ENCODE results near the gene KCND3. TPM values are rescaled to one million over a fixed set of nuclear protein-coding genes. Genes with fewer than 3 reads are reported as not detected.
"Not testable (repeated sequence)": the region's sequence is repeated elsewhere in the genome, so short reads cannot be mapped to it uniquely, and the experiment has no call there.

The KCND3 gene
- polyA plus RNA-seq, 1 donor, result 2.5 TPM

GRCh38 chr1:111750856-111751255 is 238.6 kb downstream of the KCND3 start:
- H3K9me3 ChIP-seq (ENCODE audit: control insufficient read depth, low read depth, low read length), result no peaks in the 10 kb centered on the region
- H3K36me3 ChIP-seq (ENCODE audit: control insufficient read depth, insufficient read depth, low read length), result no peaks in the 10 kb centered on the region
- H3K4me3 ChIP-seq (ENCODE audit: low read length), result no peak overlapping the region
- no peaks in the 10 kb centered on the region for H3K27me3 ChIP-seq (ENCODE audit: control insufficient read depth, insufficient read depth, low read length)
- peaks cover 5% of the 10 kb centered on the region for H3K4me1 ChIP-seq (ENCODE audit: control insufficient read depth, insufficient read depth, low read length)
- WGBS (ENCODE audit: insufficient coverage, low lambda C conversion rate), result no CpG with 5 or more reads among the region's 2 CpGs
- DNase-seq, result no peak
- H3K27ac ChIP-seq (ENCODE audit: low read length), result no peak overlapping the region

- DNase-seq, result no peak
- H3K9me3 ChIP-seq (ENCODE audit: control insufficient read depth, low read depth, low read length), result no peaks in the 10 kb centered on the region
- peaks cover 3% of the 10 kb centered on the region for H3K4me1 ChIP-seq (ENCODE audit: control insufficient read depth, insufficient read depth, low read length)
- WGBS (ENCODE audit: insufficient coverage, low lambda C conversion rate), result 83% methylated on average over 1 of the region's 3 CpGs
- no peaks in the 10 kb centered on the region for H3K36me3 ChIP-seq (ENCODE audit: control insufficient read depth, insufficient read depth, low read length)
- no peaks in the 10 kb centered on the region for H3K27me3 ChIP-seq (ENCODE audit: control insufficient read depth, insufficient read depth, low read length)
- H3K4me3 ChIP-seq (ENCODE audit: low read length), result no peak overlapping the region
- H3K27ac ChIP-seq (ENCODE audit: low read length), result no peak overlapping the region
Measured at GRCh38 chr1:111749628-111750027, 239.8 kb downstream of the KCND3 start.

GRCh38 chr1:111747947-111748346 is 241.5 kb downstream of the KCND3 start:
- Histone ChIP-seq H3K4me1 (ENCODE audit: control insufficient read depth, insufficient read depth, low read length) (no peaks in the 10 kb centered on the region), H3K27me3 (ENCODE audit: control insufficient read depth, insufficient read depth, low read length) (peaks cover 12% of the 10 kb centered on the region), H3K27ac (ENCODE audit: low read length) (no peak overlapping the region), H3K36me3 (ENCODE audit: control insufficient read depth, insufficient read depth, low read length) (no peaks in the 10 kb centered on the region), H3K4me3 (ENCODE audit: low read length) (no peak overlapping the region), H3K9me3 (ENCODE audit: control insufficient read depth, low read depth, low read length) (no peaks in the 10 kb centered on the region)
- WGBS (ENCODE audit: insufficient coverage, low lambda C conversion rate), result no CpG with 5 or more reads among the region's 4 CpGs
- no peak for DNase-seq

GRCh38 chr1:111747282-111747734 is 242.2 kb downstream of the KCND3 start:
- WGBS (ENCODE audit: insufficient coverage, low lambda C conversion rate), result no CpG with 5 or more reads among the region's 3 CpGs
- Histone ChIP-seq H3K4me3 (ENCODE audit: low read length) (no peak overlapping the region), H3K4me1 (ENCODE audit: control insufficient read depth, insufficient read depth, low read length) (no peaks in the 10 kb centered on the region), H3K9me3 (ENCODE audit: control insufficient read depth, low read depth, low read length) (no peaks in the 10 kb centered on the region), H3K36me3 (ENCODE audit: control insufficient read depth, insufficient read depth, low read length) (no peaks in the 10 kb centered on the region), H3K27me3 (ENCODE audit: control insufficient read depth, insufficient read depth, low read length) (peaks cover 18% of the 10 kb centered on the region), H3K27ac (ENCODE audit: low read length) (no peak overlapping the region)
- peak; percentile 45 to 67 for DNase-seq

GRCh38 chr1:111746614-111746999 is 242.9 kb downstream of the KCND3 start:
- no peaks in the 10 kb centered on the region for H3K36me3 ChIP-seq (ENCODE audit: control insufficient read depth, insufficient read depth, low read length)
- H3K4me1 ChIP-seq (ENCODE audit: control insufficient read depth, insufficient read depth, low read length), result no peaks in the 10 kb centered on the region
- peaks cover 25% of the 10 kb centered on the region for H3K27me3 ChIP-seq (ENCODE audit: control insufficient read depth, insufficient read depth, low read length)
- H3K9me3 ChIP-seq (ENCODE audit: control insufficient read depth, low read depth, low read length), result no peaks in the 10 kb centered on the region
- H3K4me3 ChIP-seq (ENCODE audit: low read length), result no peak overlapping the region
- DNase-seq, result no peak
- H3K27ac ChIP-seq (ENCODE audit: low read length), result no peak overlapping the region
- WGBS (ENCODE audit: insufficient coverage, low lambda C conversion rate), result no CpG with 5 or more reads among the region's 2 CpGs

- H3K36me3 ChIP-seq (ENCODE audit: control insufficient read depth, insufficient read depth, low read length), result no peaks in the 10 kb centered on the region
- H3K9me3 ChIP-seq (ENCODE audit: control insufficient read depth, low read depth, low read length), result no peaks in the 10 kb centered on the region
- H3K27me3 ChIP-seq (ENCODE audit: control insufficient read depth, insufficient read depth, low read length), result peaks cover 31% of the 10 kb centered on the region
- no peak overlapping the region for H3K4me3 ChIP-seq (ENCODE audit: low read length)
- no peak for DNase-seq
- no peaks in the 10 kb centered on the region for H3K4me1 ChIP-seq (ENCODE audit: control insufficient read depth, insufficient read depth, low read length)
- WGBS (ENCODE audit: insufficient coverage, low lambda C conversion rate), result no CpG with 5 or more reads among the region's 9 CpGs
- no peak overlapping the region for H3K27ac ChIP-seq (ENCODE audit: low read length)
Measured at GRCh38 chr1:111745675-111746613, 243.5 kb downstream of the KCND3 start.

GRCh38 chr1:111743679-111744101 is 245.8 kb downstream of the KCND3 start:
- WGBS (ENCODE audit: insufficient coverage, low lambda C conversion rate), result no CpG with 5 or more reads among the region's 3 CpGs
- H3K36me3 ChIP-seq (ENCODE audit: control insufficient read depth, insufficient read depth, low read length), result no peaks in the 10 kb centered on the region
- H3K9me3 ChIP-seq (ENCODE audit: control insufficient read depth, low read depth, low read length), result peaks cover 6% of the 10 kb centered on the region
- peaks cover 11% of the 10 kb centered on the region for H3K4me1 ChIP-seq (ENCODE audit: control insufficient read depth, insufficient read depth, low read length)
- no peak overlapping the region for H3K4me3 ChIP-seq (ENCODE audit: low read length)
- DNase-seq, result no peak
- peaks cover 44% of the 10 kb centered on the region for H3K27me3 ChIP-seq (ENCODE audit: control insufficient read depth, insufficient read depth, low read length)
- no peak overlapping the region for H3K27ac ChIP-seq (ENCODE audit: low read length)

- Histone ChIP-seq H3K9me3 (ENCODE audit: control insufficient read depth, low read depth, low read length) (peaks cover 6% of the 10 kb centered on the region), H3K4me3 (ENCODE audit: low read length) (no peak overlapping the region), H3K4me1 (ENCODE audit: control insufficient read depth, insufficient read depth, low read length) (peaks cover 15% of the 10 kb centered on the region), H3K27ac (ENCODE audit: low read length) (no peak overlapping the region), H3K27me3 (ENCODE audit: control insufficient read depth, insufficient read depth, low read length) (peaks cover 44% of the 10 kb centered on the region), H3K36me3 (ENCODE audit: control insufficient read depth, insufficient read depth, low read length) (no peaks in the 10 kb centered on the region)
- no peak for DNase-seq
- WGBS (ENCODE audit: insufficient coverage, low lambda C conversion rate), result no CpG with 5 or more reads among the region's 5 CpGs
Measured at GRCh38 chr1:111742938-111743549, 246.4 kb downstream of the KCND3 start.

- not testable (repeated sequence) for H3K9me3 ChIP-seq (ENCODE audit: control insufficient read depth, low read depth, low read length); H3K4me3 ChIP-seq (ENCODE audit: low read length); H3K27ac ChIP-seq (ENCODE audit: low read length); DNase-seq; H3K36me3 ChIP-seq (ENCODE audit: control insufficient read depth, insufficient read depth, low read length)
- WGBS (ENCODE audit: insufficient coverage, low lambda C conversion rate), result no CpG with 5 or more reads among the region's 14 CpGs
- Histone ChIP-seq H3K4me1 (ENCODE audit: control insufficient read depth, insufficient read depth, low read length) (peaks cover 23% of the 10 kb centered on the region), H3K27me3 (ENCODE audit: control insufficient read depth, insufficient read depth, low read length) (peaks cover 44% of the 10 kb centered on the region)
Measured at GRCh38 chr1:111742292-111742691, 247.2 kb downstream of the KCND3 start.

GRCh38 chr1:111739925-111740765 is 249.3 kb downstream of the KCND3 start:
- Histone ChIP-seq H3K4me1 (ENCODE audit: control insufficient read depth, insufficient read depth, low read length) (peaks cover 23% of the 10 kb centered on the region), H3K9me3 (ENCODE audit: control insufficient read depth, low read depth, low read length) (peaks cover 6% of the 10 kb centered on the region), H3K36me3 (ENCODE audit: control insufficient read depth, insufficient read depth, low read length) (no peaks in the 10 kb centered on the region), H3K27ac (ENCODE audit: low read length) (peak overlapping the region; percentile 75), H3K4me3 (ENCODE audit: low read length) (peak overlapping the region; percentile 77), H3K27me3 (ENCODE audit: control insufficient read depth, insufficient read depth, low read length) (peaks cover 44% of the 10 kb centered on the region)
- DNase-seq, result peak in 1 of 2 donors; percentile 52
- no CpG with 5 or more reads among the region's 63 CpGs for WGBS (ENCODE audit: insufficient coverage, low lambda C conversion rate)
